HFFc6 (cell line): ENCODE data around the gene KCNJ10. TPM values are rescaled to one million over a fixed set of nuclear protein-coding genes. Genes with fewer than 3 reads are reported as not detected.

Source experiments
- DNase-seq: peaks from one replicate; pipeline ENCODE4 v3.0.0-alpha.2; 2018
- H3K27ac Mint-ChIP-seq: 2 replicates; pipeline ENCODE4 v1.8.0; 2020; ENCODE audit warnings: mild to moderate bottlenecking, mixed read lengths
- H3K27me3 Mint-ChIP-seq: 2 replicates; pipeline ENCODE4 v1.8.0; 2021; ENCODE audit warnings: mild to moderate bottlenecking, moderate library complexity, mixed read lengths; ENCODE audit not compliant: insufficient read depth
- H3K36me3 Mint-ChIP-seq: 2 replicates; pipeline ENCODE4 v1.8.0; 2021; ENCODE audit warnings: low read depth, mixed read lengths
- H3K4me1 Mint-ChIP-seq: 2 replicates; pipeline ENCODE4 v1.8.0; 2020; ENCODE audit warnings: low read depth, mixed read lengths
- H3K4me3 Mint-ChIP-seq: 2 replicates; pipeline ENCODE4 v1.8.0; 2020; ENCODE audit warnings: mild to moderate bottlenecking, moderate library complexity, mixed read lengths
- H3K9me3 Mint-ChIP-seq: 2 replicates; pipeline ENCODE4 v1.8.0; 2020; ENCODE audit warnings: mild to moderate bottlenecking, mixed read lengths
- total RNA-seq, 6 experiments: library from RNA; stranded (reverse); fragmentation: NEBNext Ultra II Directional; extraction: Animal tissue kit (Norgen Biotek cat#: 25700); gene quantifications; 2 replicates in 1 of 6; 3 replicates in 5 of 6; pipeline ENCODE4 v1.2.3, GENCODE V29; 2021
- TF ChIP-seq, protein P1 (sequence below): fragments of 200-600 bp; sonication (generic); IDR thresholded peaks from 2 replicates; pipeline ENCODE4 v1.5.0; 2021; ENCODE audit warnings: antibody characterized with exemption, mild to moderate bottlenecking

KCNJ10 gene
- total RNA-seq, 6 experiments from 2014 or later: not detected

DNA sequence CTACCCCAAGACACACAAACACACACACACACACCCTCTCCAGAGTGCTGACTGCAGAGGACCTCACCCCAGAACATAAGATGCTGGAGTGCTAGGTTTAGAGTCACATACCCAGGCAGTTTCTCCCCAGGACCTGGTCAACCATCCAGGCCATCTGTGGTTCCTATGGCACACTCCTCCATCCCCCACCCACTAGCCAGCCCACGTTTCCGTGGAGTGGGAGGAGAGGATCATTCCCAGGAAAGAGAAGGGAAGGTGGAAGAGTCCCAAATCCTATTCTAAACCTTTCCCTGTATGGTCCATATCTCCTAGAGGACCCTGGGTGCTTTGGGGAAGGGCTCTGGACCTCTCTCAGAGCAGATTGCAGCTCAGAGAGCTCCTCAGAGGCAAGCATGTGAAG lies 12.5 kb upstream of the KCNJ10 start:
- no peaks in the 10 kb centered on the region for H3K9me3 Mint-ChIP-seq
- TF ChIP-seq, protein P1, sequence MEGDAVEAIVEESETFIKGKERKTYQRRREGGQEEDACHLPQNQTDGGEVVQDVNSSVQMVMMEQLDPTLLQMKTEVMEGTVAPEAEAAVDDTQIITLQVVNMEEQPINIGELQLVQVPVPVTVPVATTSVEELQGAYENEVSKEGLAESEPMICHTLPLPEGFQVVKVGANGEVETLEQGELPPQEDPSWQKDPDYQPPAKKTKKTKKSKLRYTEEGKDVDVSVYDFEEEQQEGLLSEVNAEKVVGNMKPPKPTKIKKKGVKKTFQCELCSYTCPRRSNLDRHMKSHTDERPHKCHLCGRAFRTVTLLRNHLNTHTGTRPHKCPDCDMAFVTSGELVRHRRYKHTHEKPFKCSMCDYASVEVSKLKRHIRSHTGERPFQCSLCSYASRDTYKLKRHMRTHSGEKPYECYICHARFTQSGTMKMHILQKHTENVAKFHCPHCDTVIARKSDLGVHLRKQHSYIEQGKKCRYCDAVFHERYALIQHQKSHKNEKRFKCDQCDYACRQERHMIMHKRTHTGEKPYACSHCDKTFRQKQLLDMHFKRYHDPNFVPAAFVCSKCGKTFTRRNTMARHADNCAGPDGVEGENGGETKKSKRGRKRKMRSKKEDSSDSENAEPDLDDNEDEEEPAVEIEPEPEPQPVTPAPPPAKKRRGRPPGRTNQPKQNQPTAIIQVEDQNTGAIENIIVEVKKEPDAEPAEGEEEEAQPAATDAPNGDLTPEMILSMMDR: no peak
- DNase-seq: no peak
- no peaks in the 10 kb centered on the region for H3K36me3 Mint-ChIP-seq
- H3K27me3 Mint-ChIP-seq: peaks cover 41% of the 10 kb centered on the region
- H3K4me3 Mint-ChIP-seq: no peak overlapping the region
- no peak overlapping the region for H3K27ac Mint-ChIP-seq
- peaks cover 8% of the 10 kb centered on the region for H3K4me1 Mint-ChIP-seq

DNA sequence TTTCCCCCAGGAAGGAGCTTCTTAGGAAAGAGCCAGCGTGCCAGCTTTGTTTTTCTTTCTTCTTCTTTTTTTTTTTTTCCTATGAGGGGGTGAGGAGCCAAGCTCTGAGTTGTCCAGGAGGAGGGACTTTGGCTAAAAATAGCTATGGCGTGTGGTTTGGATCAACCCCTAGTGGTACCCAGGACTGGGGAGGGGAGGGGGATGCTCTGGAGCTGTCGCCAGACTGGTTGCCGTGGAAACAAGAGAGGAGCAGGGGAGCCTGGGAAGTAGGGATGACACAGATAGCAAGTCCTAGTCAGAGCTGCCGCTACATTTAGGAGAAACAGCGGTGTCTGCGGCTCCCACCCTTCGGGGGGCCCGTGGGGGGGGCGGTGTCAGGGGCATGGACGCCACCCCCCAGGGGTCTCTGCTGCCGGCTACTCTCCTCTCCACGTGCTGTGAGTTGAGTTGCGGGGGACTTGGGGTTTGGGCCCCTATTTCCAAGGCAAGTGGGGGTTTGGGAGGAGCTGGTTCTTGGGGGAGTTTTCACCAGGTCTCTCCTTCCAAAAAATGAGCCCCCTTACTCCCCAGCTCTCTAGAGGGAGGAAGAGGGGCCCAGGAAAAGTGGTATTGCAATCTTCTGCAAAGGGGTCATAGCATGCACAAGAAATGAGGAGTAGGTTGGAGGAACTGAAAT lies 11.4 kb upstream of the KCNJ10 start, which contains the start of gene KCNJ9:
TSS of gene KCNJ9 (plus strand) at position 278 of the 676 bp plus-strand sequence. CDS start 2,493 bp downstream, outside the sequence.
- no peak within 1 kb of the TSS for H3K27ac Mint-ChIP-seq
- no peaks in the 10 kb centered on the region for H3K36me3 Mint-ChIP-seq
- H3K27me3 Mint-ChIP-seq: peaks cover 42% of the 10 kb centered on the region
- no peak within 1 kb of the TSS for H3K4me3 Mint-ChIP-seq
- no peaks in the 10 kb centered on the region for H3K9me3 Mint-ChIP-seq
- TF ChIP-seq, protein P1: no peak
- DNase-seq: peak; percentile 33
- peaks cover 8% of the 10 kb centered on the region for H3K4me1 Mint-ChIP-seq

DNA sequence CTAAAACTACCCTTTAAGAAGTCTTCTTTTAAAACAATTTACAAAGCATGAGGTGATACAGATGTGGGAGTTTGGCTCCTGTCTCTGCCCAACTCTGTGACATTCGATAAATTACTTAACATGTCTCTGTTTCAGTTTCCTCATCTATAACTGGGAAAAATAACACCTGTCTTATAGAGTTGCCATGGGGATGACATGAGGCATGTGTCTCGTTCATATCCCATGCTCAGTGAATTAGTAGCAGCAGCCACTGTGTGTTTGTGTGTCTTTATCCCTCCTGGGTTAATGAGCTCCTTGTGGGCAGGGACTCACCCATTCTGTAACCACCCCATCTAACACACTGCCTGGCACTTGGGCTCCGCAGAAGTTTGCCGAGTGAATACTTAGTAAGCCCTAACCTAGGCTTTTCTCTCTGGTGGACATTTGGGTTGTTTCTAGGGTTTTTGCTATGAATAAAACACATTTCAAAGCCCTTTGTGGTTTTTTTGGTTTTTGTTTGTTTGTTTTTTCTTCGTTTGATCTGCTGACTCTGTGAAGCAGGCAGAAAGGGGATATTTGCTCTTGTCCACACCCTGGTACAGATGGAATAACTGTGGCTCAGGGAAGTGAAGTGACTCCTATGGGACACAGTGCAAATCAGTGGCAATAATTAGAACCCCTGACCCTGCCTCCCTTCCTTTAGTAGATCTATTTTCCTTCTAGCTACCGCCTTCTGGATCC lies 10.6 kb upstream of the KCNJ10 start:
- Mint-ChIP-seq H3K27ac (no peak overlapping the region), H3K36me3 (no peaks in the 10 kb centered on the region), H3K27me3 (peaks cover 47% of the 10 kb centered on the region), H3K9me3 (no peaks in the 10 kb centered on the region), H3K4me3 (no peak overlapping the region), H3K4me1 (peaks cover 8% of the 10 kb centered on the region)
- TF ChIP-seq, protein P1: no peak
- no peak for DNase-seq

DNA sequence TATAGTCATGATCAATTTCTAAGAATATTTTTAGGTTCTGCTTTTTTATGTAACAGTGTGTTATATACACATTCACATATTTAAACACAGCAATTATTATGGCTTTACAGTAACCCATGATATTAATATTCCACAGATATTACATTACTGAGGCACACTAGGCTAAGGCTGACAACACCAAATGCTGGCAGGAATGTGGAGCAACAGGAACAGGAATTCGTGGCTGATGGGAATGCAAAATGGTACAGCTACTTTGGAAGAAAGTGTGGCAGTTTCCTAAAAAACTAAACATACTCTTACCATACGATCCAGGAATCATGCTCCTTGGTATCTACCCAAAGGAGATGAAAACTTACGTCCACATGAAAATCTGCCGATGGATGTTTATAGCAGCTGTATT lies 9.5 kb upstream of the KCNJ10 start:
- no peak overlapping the region for H3K27ac Mint-ChIP-seq
- H3K27me3 Mint-ChIP-seq: peaks cover 53% of the 10 kb centered on the region
- H3K4me1 Mint-ChIP-seq: peaks cover 8% of the 10 kb centered on the region
- DNase-seq: no peak
- H3K9me3 Mint-ChIP-seq: no peaks in the 10 kb centered on the region
- no peaks in the 10 kb centered on the region for H3K36me3 Mint-ChIP-seq
- TF ChIP-seq, protein P1: no peak
- H3K4me3 Mint-ChIP-seq: no peak overlapping the region

DNA sequence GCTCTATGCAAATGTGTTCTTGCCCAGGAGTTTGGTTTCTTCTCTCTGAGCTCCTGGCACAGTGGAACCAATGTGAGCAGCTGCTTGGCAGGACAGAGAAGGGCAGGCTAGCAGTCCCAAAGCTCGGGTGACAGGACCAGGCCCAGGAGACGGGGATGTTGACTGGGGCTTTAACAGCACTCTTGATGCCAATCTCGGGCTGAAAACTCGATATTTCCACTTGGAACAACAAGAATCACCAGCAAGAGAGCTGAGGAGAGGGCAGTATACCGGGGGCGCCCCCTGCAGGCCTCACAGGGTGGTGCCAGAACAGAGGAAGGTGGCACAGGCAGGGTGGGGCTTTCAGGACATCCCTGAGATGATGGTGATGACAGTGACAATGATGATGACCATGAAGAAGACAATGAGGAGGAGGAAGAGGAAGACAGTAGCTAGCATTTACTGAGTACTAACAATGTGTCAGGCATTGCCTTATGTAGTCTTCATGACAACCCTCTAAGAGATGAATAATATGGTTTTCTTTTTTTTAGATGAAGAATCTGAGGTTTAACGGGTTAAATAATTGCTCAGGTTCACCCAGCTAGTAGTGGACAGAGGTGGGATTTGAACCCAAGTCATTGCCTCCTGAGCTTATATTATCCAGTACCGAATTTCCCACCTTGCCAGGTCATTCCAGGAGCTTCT lies 8.7 kb upstream of the KCNJ10 start:
- H3K27me3 Mint-ChIP-seq: peaks cover 57% of the 10 kb centered on the region
- peaks cover 8% of the 10 kb centered on the region for H3K4me1 Mint-ChIP-seq
- no peak overlapping the region for H3K27ac Mint-ChIP-seq
- no peaks in the 10 kb centered on the region for H3K9me3 Mint-ChIP-seq
- no peaks in the 10 kb centered on the region for H3K36me3 Mint-ChIP-seq
- peak; percentile 10 for DNase-seq
- TF ChIP-seq, protein P1: peak; percentile 94
- H3K4me3 Mint-ChIP-seq: no peak overlapping the region
